ENCODE data around the gene ANKRD7. TPM values are rescaled to one million over a fixed set of nuclear protein-coding genes. Genes with fewer than 3 reads are reported as not detected.

Gene ANKRD7
- total RNA-seq, 2 donors from 2014 or later: 0.68 TPM; not detected in 1

GRCh38 chr7:118183786-118184564 lies 40.5 kb upstream of the ANKRD7 start, which contains the start of gene LSM8:
Gene LSM8, plus strand, starts transcription at chr7:118184164. Its CDS starts 60 bp downstream, at chr7:118184224.
- DNase-seq (ENCODE audit: low spot score) (peak; percentile 92), ATAC-seq (ENCODE audit: insufficient number of reproducible peaks, low FRiP score, low read depth) (peak; percentile 100)
- Histone ChIP-seq H3K4me3 (peak within 1 kb of the TSS; percentile 86), H3K27ac (peak within 1 kb of the TSS; percentile 86 to 95), H3K36me3 (peaks cover 6% of the 10 kb centered on the region), H3K27me3 (replicated peaks; ENCODE audit: insufficient read depth) (no peaks in the 10 kb centered on the region), H3K9me3 (no peaks in the 10 kb centered on the region), H3K4me1 (ENCODE audit: control insufficient read depth in 1 of 2, low read depth in 2 of 2) (peaks cover 11 to 37% of the 10 kb centered on the region in 2 donors)
- TF ChIP-seq CTCF (IDR thresholded peaks at IDR 0.05): no peak

GRCh38 chr7:118184565-118184940 lies 40.0 kb upstream of the ANKRD7 start:
- ATAC-seq (ENCODE audit: insufficient number of reproducible peaks, low FRiP score, low read depth): no peak
- H3K36me3 ChIP-seq: peaks cover 12% of the 10 kb centered on the region
- peak overlapping the region; percentile 86 for H3K4me3 ChIP-seq
- H3K4me1 ChIP-seq (ENCODE audit: control insufficient read depth in 1 of 2, low read depth in 2 of 2): peaks cover 11 to 37% of the 10 kb centered on the region in 2 donors
- peak overlapping the region; percentile 86 to 95 for H3K27ac ChIP-seq
- no peaks in the 10 kb centered on the region for H3K27me3 ChIP-seq (replicated peaks; ENCODE audit: insufficient read depth)
- no peaks in the 10 kb centered on the region for H3K9me3 ChIP-seq
- no peak for DNase-seq (ENCODE audit: low spot score)
- no peak for TF ChIP-seq CTCF (IDR thresholded peaks at IDR 0.05)

- H3K4me1 ChIP-seq (ENCODE audit: control insufficient read depth in 1 of 2, low read depth in 2 of 2): peaks cover 11 to 37% of the 10 kb centered on the region in 2 donors
- no peaks in the 10 kb centered on the region for H3K9me3 ChIP-seq
- ATAC-seq (ENCODE audit: insufficient number of reproducible peaks, low FRiP score, low read depth) (no peak), DNase-seq (ENCODE audit: low spot score) (no peak)
- no peak for TF ChIP-seq CTCF (IDR thresholded peaks at IDR 0.05)
- H3K27ac ChIP-seq: peak overlapping the region in 1 of 2 donors; percentile 86
- peak overlapping the region; percentile 86 for H3K4me3 ChIP-seq
- peaks cover 18% of the 10 kb centered on the region for H3K36me3 ChIP-seq
- no peaks in the 10 kb centered on the region for H3K27me3 ChIP-seq (replicated peaks; ENCODE audit: insufficient read depth)
Measured at GRCh38 chr7:118185163-118185860, 39.2 kb upstream of the ANKRD7 start.

- no peaks in the 10 kb centered on the region for H3K9me3 ChIP-seq
- H3K4me1 ChIP-seq (ENCODE audit: control insufficient read depth in 1 of 2, low read depth in 2 of 2): peaks cover 11 to 37% of the 10 kb centered on the region in 2 donors
- H3K36me3 ChIP-seq: peaks cover 18% of the 10 kb centered on the region
- DNase-seq (ENCODE audit: low spot score) (no peak), ATAC-seq (ENCODE audit: insufficient number of reproducible peaks, low FRiP score, low read depth) (no peak)
- no peak overlapping the region for H3K27ac ChIP-seq
- no peak overlapping the region for H3K4me3 ChIP-seq
- TF ChIP-seq CTCF (IDR thresholded peaks at IDR 0.05): no peak
- no peaks in the 10 kb centered on the region for H3K27me3 ChIP-seq (replicated peaks; ENCODE audit: insufficient read depth)
Measured at GRCh38 chr7:118186501-118186900, 38.0 kb upstream of the ANKRD7 start.

GRCh38 chr7:118194571-118194970 lies 29.9 kb upstream of the ANKRD7 start:
- Histone ChIP-seq H3K27me3 (replicated peaks; ENCODE audit: insufficient read depth) (no peaks in the 10 kb centered on the region), H3K4me3 (no peak overlapping the region), H3K9me3 (no peaks in the 10 kb centered on the region), H3K36me3 (peaks cover 5% of the 10 kb centered on the region), H3K27ac (no peak overlapping the region), H3K4me1 (ENCODE audit: control insufficient read depth in 1 of 2, low read depth in 2 of 2) (no peaks in the 10 kb centered on the region)
- DNase-seq (ENCODE audit: low spot score) (no peak), ATAC-seq (ENCODE audit: insufficient number of reproducible peaks, low FRiP score, low read depth) (no peak)
- no peak for TF ChIP-seq CTCF (IDR thresholded peaks at IDR 0.05)
